Nucleus accumbens (tissue), 56 donors: ENCODE measurements around the gene PRR33.
"Not testable (repeated sequence)": the region's sequence is repeated elsewhere in the genome, so short reads cannot be mapped to it uniquely, and the experiment has no call there.

Source experiments
- DNase-seq, 56 donors: peaks; one replicate each; lab custom pipeline; 2025; lab: John Stamatoyannopoulos, UW

PRR33 gene

GRCh38 chr11:1892116-1892515 lies 421 bp upstream of the PRR33 start:
- no peak for DNase-seq

- DNase-seq, result no peak
Measured at GRCh38 chr11:1890856-1891830, 552 bp downstream of the PRR33 start.

- DNase-seq, result no peak
Measured at GRCh38 chr11:1889941-1890855, 1.5 kb downstream of the PRR33 start.

- no peak for DNase-seq
Measured at GRCh38 chr11:1889224-1889930, 2.3 kb downstream of the PRR33 start.

GRCh38 chr11:1888811-1889210 lies 2.9 kb downstream of the PRR33 start:
- DNase-seq, result no peak

- DNase-seq, result no peak
Measured at GRCh38 chr11:1888347-1888753, 3.3 kb downstream of the PRR33 start.

- DNase-seq, result no peak
Measured at GRCh38 chr11:1887451-1888346, 4.0 kb downstream of the PRR33 start.

GRCh38 chr11:1886551-1886950 lies 5.1 kb downstream of the PRR33 start:
- not testable (repeated sequence) for DNase-seq

- DNase-seq, result no peak
Measured at GRCh38 chr11:1884303-1884700, 7.4 kb downstream of the PRR33 start.

GRCh38 chr11:1883346-1884302 lies 8.1 kb downstream of the PRR33 start:
- DNase-seq, result no peak

- peak in 44 of 56 donors; percentile 9 to 78 (median 38) for DNase-seq
Measured at GRCh38 chr11:1882265-1883238, 9.1 kb downstream of the PRR33 start.

GRCh38 chr11:1881442-1882264 lies 10.0 kb downstream of the PRR33 start:
- DNase-seq, result no peak

GRCh38 chr11:1880746-1881441 lies 10.8 kb downstream of the PRR33 start:
- DNase-seq, result no peak

- DNase-seq, result no peak
Measured at GRCh38 chr11:1879941-1880720, 11.6 kb downstream of the PRR33 start.
